ENCODE results near the gene EPX.
A peak's percentile ranks its signal among the peaks of the same experiment; 100 is the strongest.

Gene EPX

DNA sequence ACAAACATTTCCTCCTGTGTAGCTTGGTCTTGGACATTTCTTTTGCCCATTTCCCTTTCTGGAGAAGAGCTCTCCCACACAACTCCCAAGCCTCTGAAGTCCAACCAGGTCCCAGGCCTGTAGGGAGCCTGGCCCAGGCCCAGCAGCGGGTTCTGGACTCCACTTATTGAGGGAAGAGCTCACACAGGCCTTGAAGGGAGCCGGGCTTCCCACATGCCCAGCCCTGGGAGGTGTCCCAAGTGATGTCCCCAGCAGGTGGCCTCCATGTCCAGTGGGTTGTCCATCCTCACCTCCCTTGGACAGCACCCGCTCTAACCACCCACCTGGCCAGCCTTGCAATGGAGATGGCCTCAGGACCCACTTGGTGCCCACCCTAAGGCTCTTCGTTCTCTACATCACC is 5.9 kb upstream of the EPX start:
- DNase-seq (ENCODE audit: low read depth in 3 of 3), result no peak

DNA sequence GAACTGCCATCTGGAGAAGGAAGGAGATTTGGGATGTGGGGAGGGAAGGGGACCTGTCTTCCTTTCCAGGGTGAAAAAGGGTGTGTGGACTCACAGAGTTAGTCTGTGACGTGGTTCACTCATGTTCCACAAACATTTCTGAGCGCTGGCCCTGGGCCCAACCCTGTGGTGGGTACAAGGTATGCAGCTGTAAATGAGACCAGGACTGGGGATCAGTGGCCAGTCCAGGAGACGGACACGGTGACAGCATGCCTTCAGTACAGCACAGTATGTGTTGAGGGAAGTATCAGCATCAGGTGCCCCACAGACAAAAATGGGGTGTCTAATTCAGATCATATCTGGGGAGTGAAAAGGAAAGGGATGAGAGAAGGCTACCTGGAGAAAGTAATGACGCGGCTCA is 5.5 kb upstream of the EPX start:
- DNase-seq (ENCODE audit: low read depth in 3 of 3), result no peak

DNA sequence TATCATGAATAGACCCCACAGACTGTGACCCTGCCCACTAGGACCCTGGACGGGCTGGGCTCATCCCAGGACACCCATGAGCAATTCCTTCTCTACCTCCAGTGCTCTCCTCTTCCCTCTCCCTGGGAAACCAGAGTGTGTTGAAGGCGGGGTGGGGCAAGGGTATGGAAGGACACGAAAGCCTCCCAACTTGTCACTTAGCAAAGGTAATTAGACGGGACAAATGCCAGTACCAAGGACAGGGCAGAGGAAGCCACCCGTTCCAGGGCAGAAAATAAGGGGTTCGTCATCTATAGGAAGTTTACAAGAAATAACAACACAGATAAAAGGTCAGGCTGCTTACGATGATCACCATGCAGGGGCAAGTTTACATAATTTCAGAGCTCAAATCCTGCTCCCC is 4.9 kb upstream of the EPX start:
- no peak for DNase-seq (ENCODE audit: low read depth in 3 of 3)

DNA sequence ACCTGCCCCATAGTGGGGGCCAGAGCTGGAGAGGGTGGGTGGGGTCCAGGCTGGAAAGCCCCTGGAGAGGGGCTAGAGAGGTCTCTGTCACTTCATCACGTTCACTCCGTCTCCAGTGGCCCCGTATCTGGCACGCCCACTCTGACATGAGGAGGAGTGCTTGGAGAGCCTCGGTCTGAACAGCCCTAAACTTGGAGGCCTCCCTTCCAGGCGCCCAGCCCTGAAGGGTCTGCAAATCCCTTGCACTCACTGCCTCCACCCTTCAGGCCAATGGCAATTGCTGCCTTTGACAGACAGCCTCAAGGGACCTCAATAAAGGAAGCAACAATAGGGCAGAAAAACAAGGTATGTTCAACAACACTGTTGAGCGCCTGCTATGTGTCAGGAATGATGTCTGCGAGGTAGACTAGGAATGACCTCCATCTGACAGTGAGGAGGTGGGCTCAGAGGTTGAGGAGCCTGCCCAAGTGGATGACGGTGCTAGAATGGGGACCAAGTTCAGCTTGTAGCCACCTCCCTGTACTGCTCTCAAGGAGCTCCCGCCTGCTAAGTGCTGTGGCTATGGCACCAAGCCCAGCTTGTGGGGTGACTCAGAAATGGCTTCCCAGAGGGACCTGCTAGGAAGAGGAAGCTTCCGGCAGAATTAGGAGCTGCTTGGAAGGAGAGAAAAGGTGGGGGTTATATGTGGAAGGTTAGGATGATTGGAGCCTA is 2.9 kb upstream of the EPX start:
- no peak for DNase-seq (ENCODE audit: low read depth in 3 of 3)

DNA sequence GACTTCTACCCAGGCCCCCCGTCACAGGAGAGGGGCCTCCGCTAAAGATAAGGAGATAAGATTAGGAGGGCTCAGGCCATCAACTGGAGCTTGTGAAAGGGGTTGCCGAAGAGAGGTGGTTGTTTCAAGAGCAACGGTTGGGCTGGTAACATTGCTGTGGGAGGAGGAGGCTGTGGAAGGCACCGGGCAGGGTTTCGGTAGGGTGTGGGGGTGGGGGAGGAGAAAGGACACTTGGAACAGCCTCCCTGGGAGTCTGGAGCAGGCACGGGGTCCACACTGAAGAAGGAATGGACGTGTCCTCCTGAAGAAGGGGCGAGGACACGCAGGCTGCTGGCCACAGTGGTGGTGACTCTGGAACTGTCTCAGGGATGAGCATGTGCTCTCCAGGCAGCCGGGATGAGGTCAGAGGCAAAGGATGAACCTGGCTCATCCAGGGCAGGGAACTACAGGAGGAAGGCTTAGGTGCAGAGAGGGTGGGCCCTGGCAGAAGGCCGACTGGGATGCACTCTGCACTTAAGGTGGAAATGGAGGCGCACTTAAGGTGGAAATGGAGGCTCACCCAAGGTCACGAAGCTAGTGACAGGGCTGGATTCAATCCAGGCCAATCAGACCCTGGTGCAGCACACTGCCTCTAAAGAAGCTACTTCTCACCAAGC is 1.2 kb upstream of the EPX start:
- DNase-seq (ENCODE audit: low read depth in 3 of 3), result no peak

DNA sequence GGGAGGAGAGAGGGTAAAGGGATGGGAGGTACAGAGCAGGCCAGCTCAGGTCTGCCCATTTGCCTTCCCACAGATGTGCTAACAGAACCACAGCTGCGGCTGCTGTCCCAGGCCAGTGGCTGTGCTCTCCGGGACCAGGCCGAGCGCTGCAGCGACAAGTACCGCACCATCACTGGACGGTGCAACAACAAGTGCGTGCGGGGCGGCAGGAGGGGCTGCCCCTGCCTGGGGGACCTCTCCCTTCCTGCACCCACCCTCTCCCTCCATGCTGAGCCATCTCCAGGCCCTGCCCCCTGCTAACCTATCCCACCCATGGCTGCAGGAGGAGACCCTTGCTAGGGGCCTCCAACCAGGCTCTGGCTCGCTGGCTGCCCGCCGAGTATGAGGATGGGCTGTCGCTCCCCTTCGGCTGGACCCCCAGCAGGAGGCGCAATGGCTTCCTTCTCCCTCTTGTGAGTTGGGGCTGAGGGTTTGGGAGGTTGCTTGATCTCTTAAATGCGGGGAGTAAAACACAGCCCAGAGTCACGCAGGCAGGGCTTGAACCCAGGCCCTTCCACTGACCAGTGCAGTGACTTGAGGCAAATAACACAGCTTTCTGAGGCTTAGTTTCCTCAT is 1.2 kb downstream of the EPX start:
- no peak for DNase-seq (ENCODE audit: low read depth in 3 of 3)

DNA sequence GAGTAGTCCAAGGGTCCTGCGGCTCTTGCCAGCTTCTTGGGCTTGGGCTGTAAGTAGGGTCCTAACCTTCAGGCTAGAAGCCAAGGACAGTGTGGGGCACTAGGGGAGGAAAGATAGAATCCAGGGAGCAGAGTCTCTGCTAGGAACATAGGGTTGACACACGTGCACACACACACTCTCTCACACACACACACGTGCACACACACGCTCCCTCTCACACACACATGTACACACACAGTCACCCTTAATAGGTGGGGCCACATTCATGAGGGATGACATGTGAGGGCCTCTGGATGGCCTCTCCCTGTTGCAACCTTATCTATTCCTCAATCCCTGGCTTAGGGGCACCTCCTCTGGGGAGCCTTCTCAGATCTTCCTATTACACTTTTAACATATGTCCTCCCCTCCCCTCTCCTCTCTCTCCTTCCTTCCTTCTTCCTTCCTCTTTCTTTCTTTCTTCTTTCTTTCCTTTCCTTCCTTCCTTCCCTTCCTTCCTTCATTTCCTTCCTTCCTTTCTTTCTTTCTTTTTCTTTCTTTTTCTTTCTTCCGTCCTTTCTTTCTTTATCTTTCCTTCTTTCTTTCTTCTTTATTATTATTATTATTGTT is 3.1 kb downstream of the EPX start:
- DNase-seq (ENCODE audit: low read depth in 3 of 3), result no peak

DNA sequence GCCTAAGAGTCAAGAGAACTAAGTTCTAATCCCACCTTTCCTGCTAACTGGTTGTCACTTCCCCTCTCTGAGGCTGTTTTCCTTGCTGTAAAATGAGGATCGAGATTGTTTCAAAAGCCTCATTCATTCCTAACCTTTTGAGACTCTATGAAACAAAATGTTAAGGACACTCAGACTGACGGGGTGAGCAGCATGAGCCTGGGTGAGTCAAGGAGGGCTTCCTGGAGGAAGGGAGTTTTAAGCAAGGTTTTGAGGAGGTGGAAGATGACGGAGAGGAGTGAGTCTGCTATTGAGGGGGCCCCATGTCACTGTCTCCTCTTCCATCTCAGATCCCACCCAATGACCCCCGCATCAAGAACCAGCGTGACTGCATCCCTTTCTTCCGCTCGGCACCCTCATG is 4.1 kb downstream of the EPX start:
- no peak for DNase-seq (ENCODE audit: low read depth in 3 of 3)

DNA sequence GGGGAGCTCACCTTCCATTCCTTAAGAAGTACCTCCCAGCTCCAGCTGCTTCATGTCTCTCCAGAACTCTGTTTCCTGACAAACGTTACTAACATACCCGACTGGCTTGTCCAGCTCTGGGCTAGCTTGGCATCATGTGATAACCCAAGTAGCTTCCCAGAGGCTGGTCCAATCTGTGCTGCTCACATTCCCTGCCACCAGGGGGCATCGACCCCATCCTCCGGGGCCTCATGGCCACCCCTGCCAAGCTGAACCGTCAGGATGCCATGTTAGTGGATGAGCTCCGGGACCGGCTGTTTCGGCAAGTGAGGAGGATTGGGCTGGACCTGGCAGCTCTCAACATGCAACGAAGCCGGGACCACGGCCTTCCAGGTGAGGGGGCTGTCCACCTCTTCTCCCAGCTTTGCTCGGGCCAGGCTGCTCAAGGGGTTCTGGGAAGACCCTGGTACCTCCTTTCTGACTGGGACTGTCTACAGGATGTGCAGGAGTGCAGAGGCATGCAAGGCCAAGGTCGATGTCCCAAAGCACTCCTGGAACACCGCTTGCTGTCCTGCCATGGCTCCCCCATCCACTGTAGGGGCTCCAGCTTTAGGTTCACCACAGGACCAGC is 7.6 kb downstream of the EPX start:
- peak; percentile 32 to 46 (median 41) for DNase-seq (ENCODE audit: low read depth in 3 of 3)

DNA sequence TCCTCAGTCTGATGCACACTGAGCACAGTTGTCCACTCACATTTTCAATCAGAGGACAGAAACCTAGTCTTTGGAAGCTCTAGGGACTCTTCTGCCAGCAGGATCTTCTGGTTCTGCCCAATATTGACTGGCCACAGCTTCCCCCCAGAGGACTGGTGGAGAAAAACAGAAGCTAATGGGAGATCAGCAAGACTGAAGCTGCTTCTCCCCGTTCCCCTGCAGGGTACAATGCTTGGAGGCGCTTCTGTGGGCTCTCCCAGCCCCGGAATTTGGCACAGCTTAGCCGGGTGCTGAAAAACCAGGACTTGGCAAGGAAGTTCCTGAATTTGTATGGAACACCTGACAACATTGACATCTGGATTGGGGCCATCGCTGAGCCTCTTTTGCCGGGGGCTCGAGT is 10.3 kb downstream of the EPX start:
- DNase-seq (ENCODE audit: low read depth in 3 of 3), result no peak

DNA sequence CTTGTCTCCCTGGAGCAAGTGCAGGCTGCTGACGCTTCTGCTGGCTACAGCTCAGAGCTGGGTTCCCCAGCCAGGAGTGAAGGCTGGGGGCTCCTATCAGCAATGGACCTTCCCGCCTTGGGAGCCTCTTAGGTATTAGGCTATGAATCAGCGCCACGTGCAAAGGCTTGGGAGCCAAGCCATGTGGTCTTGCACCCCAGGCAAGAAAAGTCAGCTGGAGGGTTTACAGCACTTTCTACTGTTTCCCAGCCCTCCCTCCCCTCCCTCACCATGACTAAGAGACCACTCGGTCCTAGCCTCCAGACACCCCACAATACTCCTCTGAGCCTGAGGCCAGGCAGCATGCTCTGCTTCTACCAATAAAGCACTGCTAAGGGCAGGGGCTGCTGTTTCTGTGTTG is 12.3 kb downstream of the EPX start:
- no peak for DNase-seq (ENCODE audit: low read depth in 3 of 3)

DNA sequence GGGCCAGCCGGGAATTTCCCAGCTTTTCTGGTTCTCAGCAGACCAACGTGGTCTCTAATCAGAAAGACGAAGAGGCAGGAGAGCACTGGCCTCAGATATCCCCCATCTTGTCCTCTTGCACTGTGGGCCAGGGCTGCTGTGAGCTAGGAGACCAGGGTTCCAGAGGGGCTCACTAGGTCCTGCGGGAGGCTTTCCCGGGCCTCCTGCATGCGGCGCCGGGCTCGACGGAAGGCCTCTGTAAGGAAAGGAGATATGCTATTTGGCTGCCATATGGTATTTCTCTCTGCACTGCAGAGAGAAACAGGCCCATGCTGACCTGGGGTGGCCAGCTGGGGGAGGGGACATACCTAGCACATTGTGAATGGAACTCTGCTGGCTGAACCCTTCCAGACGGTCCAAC is 13.4 kb downstream of the EPX start:
- DNase-seq (ENCODE audit: low read depth in 3 of 3), result no peak

DNA sequence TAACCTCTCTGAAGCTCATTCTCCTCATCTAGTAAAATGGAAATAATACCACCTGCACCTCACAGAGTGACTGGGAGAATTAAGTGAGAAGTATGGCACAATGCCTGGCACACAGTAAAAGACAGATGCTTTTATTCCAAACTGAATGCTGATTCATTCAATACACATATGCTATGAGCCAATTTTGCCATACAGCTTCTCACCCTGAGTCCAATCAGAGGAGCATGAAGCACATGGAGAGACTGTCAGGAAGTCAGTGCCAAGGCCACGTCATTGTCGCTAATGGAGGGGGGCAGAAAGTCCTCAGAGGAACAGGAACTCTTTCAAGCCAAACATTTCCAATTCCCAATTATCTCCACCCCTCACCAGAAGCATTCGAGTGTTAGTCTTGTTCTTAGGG is 14.9 kb downstream of the EPX start:
- DNase-seq (ENCODE audit: low read depth in 3 of 3), result no peak

DNA sequence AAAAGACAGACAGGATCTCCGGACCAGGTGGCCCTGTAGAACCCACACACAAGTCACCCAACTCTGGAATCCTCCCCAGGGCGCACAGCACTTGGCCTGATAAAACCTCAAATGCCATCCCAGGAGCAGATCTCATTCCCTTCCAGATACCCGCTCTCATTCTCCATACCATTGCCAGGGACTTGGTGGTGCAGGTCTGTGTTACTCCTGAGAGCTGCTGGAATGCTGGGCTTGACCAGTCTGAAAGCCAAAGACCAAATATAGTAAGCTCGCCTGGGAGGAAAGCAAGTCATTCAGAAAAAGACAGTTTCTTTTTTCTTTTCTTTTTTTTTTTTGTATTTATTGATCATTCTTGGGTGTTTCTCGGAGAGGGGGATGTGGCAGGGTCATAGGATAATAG is 15.8 kb downstream of the EPX start:
- DNase-seq (ENCODE audit: low read depth in 3 of 3), result no peak

DNA sequence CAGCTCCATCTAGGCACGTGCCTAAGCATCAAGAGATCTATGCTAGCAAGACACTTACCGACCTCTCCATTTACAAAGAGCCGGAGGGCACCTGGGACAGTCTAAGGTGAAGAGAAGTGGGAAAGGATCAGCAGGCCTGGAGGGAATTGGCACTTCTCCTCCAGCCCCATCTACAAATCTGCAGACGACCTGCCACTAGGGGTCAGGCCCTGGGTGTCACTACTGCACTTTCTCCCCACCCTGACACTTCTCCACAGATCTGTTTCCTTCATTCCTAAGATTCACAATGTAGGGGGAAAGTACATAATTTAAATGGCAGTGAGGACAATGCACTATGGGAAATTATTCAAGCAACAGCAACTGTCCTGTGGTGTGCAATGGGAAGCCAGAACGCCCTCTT is 18.4 kb downstream of the EPX start:
- DNase-seq (ENCODE audit: low read depth in 3 of 3), result no peak

DNA sequence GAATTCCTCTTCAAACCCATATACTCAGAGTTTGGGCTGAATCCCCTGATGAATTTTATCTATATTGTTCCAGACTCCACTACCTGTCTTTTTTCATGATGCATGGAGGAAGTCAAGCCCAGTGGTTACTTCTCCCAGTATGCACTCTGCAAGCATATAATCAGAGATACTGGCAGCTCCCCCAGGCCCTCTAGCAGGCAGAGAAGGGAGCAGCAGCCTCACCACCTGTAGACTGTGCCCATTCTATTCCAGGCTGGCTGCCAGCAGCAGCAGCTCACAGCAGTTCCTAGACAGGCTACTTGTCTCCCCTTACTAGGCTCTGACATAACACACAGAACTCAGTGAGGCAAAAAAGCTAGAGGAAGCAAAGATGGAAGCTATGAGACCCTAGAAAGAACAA is 23.2 kb downstream of the EPX start:
- no peak for DNase-seq (ENCODE audit: low read depth in 3 of 3)

DNA sequence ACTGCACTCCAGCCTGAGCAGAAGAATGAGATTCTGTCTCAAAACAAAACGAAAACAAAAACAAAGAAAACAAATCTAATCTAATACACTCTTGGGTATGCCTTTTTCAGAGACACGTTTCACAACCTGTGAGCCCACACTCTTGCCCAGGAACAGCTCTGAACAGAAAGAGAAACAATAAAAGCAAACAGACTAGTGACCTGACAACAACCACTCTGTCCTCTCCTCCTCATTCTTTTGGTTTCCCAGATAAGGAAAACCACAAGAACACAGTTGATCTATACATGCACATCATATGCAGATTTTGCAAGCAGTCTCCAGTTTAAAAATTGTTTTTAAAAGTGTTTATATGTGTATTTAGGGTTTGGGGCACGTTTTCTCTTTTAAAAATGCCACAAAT is 25.2 kb downstream of the EPX start:
- no peak for DNase-seq (ENCODE audit: low read depth in 3 of 3)

DNA sequence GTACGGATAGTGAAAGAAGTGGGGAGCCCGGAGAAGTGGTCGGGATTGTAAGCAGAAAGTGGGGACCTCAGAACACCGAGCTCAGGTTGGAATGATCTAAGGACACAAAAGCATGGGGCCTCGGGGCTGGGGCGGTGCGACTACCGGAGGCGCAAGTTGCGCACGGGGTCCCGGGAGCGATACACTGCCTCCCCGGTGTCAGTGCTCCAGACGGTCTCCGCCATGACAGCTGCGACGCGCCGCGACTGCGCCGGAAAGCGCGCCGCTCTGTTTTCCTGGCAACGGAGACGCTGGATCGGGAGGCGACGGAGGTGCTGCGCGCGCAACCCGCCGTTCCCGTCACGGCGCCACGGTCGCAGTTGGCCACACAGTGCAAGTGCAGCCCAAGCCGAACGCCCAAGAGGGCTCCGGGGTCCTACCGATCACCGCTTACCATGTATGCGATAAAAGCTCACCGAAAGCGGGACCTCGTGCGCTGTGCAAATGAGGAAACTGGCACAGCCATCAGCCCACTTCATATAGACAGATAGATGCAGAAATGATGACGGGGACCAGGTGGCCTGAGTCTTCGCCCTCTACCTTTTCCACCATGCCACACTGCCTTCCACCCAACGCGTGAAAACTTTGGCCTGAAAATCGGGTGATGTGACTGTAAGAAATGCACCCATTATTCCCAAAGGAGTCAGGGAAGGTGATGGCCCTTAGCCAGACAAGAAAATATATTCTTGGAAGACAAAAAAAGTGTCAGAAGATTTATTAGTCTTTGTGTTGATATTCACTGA is 26.7 kb downstream of the EPX start, which contains the start of gene MKS1:
MKS1 (minus strand) TSS at position 249 of the 782 bp plus-strand sequence; CDS start at position 224, 25 bp downstream.
- DNase-seq (ENCODE audit: low read depth in 3 of 3), result peak; percentile 88 to 95 (median 93)

DNA sequence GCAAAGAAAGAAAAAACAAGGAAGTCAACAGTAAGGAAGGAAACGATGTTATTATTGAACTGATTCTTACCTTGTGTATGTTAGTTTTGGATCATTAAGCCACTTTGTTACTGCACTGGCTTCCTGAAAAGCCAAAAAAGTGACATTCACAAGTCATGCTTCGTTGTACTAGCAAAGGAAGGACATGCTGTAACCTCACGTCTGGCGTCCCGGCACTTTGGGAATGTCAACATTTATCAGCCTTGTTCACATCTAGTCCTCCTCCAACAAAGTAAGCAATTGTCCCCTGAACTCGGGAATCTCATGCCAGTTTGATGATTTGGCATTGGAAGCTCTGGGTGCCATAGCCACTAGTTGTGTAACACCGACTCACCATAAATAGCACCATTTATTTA is 27.3 kb downstream of the EPX start:
- DNase-seq (ENCODE audit: low read depth in 3 of 3), result no peak

DNA sequence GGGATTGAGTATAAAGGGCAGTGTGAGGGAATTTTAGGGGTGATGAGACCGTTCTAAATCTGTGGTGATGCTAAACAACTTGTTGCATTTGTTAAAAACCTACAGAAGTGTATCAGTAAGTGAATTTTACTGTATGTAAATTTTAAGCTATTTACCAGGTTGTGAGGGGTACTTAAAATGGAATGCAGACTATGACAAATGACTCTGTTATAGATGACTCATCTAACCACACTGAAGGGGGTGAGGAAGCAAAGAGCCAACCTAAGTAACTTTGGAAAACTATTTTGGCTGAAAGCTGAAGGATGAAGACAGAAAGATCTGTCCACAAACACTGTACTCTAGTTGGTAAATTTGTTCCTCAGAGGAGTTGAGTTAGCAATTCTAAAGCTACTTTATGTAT is 31.8 kb downstream of the EPX start:
- DNase-seq (ENCODE audit: low read depth in 3 of 3), result no peak

DNA sequence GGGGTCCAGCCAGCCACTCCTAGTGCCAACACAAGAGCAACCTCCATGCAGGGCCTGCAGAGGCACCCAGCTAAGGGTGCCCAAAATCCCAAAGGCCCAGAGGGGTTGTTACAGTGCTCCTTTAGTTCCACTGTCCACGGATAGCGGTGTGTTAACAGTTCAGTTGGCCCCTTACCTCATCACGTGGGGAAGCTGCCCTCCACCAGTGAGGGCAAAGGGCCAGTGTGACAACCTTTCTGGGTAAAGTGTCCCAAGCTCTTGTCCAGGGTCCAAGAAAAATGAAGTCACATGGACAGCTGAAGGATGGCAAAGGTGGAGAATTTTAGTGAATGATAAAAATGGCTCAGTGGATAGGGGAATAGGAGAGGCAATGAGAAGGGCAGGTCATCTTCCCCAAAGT is 35.2 kb downstream of the EPX start:
- DNase-seq (ENCODE audit: low read depth in 3 of 3), result no peak

DNA sequence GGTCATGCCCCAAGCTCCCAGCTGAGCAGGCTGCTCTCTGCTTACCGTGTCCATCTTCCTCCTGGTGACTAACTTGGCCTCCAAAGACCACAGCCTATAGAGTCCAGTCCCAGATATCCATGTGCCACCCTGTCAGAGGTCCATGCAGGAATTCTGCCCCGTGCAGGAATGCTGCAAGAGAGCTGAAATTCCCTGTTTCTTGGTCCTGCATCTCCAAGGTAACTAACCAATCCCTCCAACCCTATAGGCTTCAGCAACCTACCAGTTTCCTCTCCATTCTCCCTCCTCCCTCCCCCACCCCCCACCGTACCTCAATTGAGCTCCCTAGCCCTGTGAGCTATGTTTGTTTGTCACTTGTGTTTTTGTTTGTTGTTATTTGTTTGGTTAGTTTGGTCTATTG is 36.2 kb downstream of the EPX start:
- DNase-seq (ENCODE audit: low read depth in 3 of 3), result no peak

Measured in stimulated activated CD4-positive, alpha-beta T cell treated with anti-CD3 and anti-CD28 coated beads, TNF-alpha, amount 100 ng/mL, for 48 hours (primary cell).